HEK293 (cell line): ENCODE data around the gene PTHLH.

Experiments used
- CTCF ChIA-PET: fragments of 350-600 bp; formaldehyde crosslinking; extraction: SDS; loops from one replicate; lab custom pipeline; 2021; ENCODE audit warnings: antibody characterized with exemption; lab: Yijun Ruan, JAX
- POLR2A ChIA-PET: fragments of 300-600 bp; formaldehyde crosslinking; extraction: SDS; loops from one replicate; lab custom pipeline; 2020; ENCODE audit warnings: antibody characterized with exemption, inconsistent platforms; lab: Yijun Ruan, JAX
- H3K27ac ChIP-seq: fragments of 200-500 bp; sonication (Bioruptor generic); 2 replicates; pipeline ENCODE4 v1.5.1; 2014; ENCODE audit warnings: low read depth, low read length, control low read depth, inconsistent platforms; ENCODE audit errors: extremely low read depth
- H3K36me3 ChIP-seq, 2 experiments: fragments of 200-500 bp in 1 of 2; sonication (Bioruptor generic) in 1 of 2; 1 replicate in 1 of 2; 2 replicates in 1 of 2; pipeline ENCODE4 v1.5.1; 2014 to 2017; ENCODE audit warnings: inconsistent platforms in 2 of 2, low read length in 2 of 2; ENCODE audit not compliant: control insufficient read depth in 2 of 2, insufficient read depth in 1 of 2
- H3K4me1 ChIP-seq: fragments of 200-500 bp; sonication (Bioruptor generic); 2 replicates; pipeline ENCODE4 v1.5.1; 2014; ENCODE audit warnings: mild to moderate bottlenecking, low read length, inconsistent platforms; ENCODE audit not compliant: control insufficient read depth, insufficient read depth
- H3K4me3 ChIP-seq: 2 replicates; pipeline ENCODE4 v1.5.1; 2011; ENCODE audit warnings: low read depth, mild to moderate bottlenecking, control low read depth, low read length, moderate library complexity
- H3K9me3 ChIP-seq: fragments of 200-500 bp; sonication (Bioruptor generic); 2 replicates; pipeline ENCODE4 v1.5.1; 2014; ENCODE audit warnings: low read depth, low read length, inconsistent platforms; ENCODE audit not compliant: control insufficient read depth, insufficient read depth
- GLI4 ChIP-seq: fragments of 450-650 bp; formaldehyde crosslinking; IDR thresholded peaks from 2 replicates; pipeline ENCODE4 v1.5.1; 2016; ENCODE audit warnings: missing biosample characterization, missing genetic modification characterization
- GLIS1 ChIP-seq: fragments of 450-650 bp; formaldehyde crosslinking; IDR thresholded peaks from 2 replicates; pipeline ENCODE4 v1.5.1; 2016; ENCODE audit warnings: missing biosample characterization, missing genetic modification characterization
- HOXD13 ChIP-seq: sonication (generic); formaldehyde crosslinking; IDR thresholded peaks from 2 replicates; pipeline ENCODE4 v1.8.0; 2022; ENCODE audit warnings: missing genetic modification reagents, borderline replicate concordance
- PRDM1 ChIP-seq: fragments of 450-650 bp; formaldehyde crosslinking; IDR thresholded peaks from 2 replicates; pipeline ENCODE4; 2016; ENCODE audit warnings: missing biosample characterization, missing genetic modification characterization
- SCRT1 ChIP-seq: fragments of 450-650 bp; formaldehyde crosslinking; IDR thresholded peaks from 2 replicates; pipeline ENCODE4 v1.5.1; 2016; ENCODE audit warnings: missing biosample characterization, missing genetic modification characterization, borderline replicate concordance
- ZBTB21 ChIP-seq: fragments of 450-650 bp; formaldehyde crosslinking; IDR thresholded peaks from 2 replicates; pipeline ENCODE4 v1.5.1; 2017; ENCODE audit warnings: missing biosample characterization, missing genetic modification characterization
- ZNF184 ChIP-seq: fragments of 450-650 bp; IDR thresholded peaks from 2 replicates; pipeline ENCODE4 v1.5.1; 2018; ENCODE audit warnings: missing biosample characterization, mild to moderate bottlenecking, missing genetic modification characterization
- ZNF335 ChIP-seq: fragments of 450-650 bp; formaldehyde crosslinking; conservative IDR thresholded peaks from 2 replicates; pipeline ENCODE4 v1.5.1; 2016; ENCODE audit warnings: missing biosample characterization, missing genetic modification characterization
- ZNF350 ChIP-seq: fragments of 450-650 bp; formaldehyde crosslinking; IDR thresholded peaks from 2 replicates; pipeline ENCODE4 v1.5.0; 2017; ENCODE audit warnings: missing biosample characterization, mild to moderate bottlenecking, missing genetic modification characterization
- ZNF510 ChIP-seq: fragments of 450-650 bp; formaldehyde crosslinking; IDR thresholded peaks from 2 replicates; pipeline ENCODE4 v1.5.1; 2018; ENCODE audit warnings: mild to moderate bottlenecking, missing genetic modification characterization, missing biosample characterization; ENCODE audit not compliant: insufficient replicate concordance
- ZNF560 ChIP-seq: fragments of 450-650 bp; formaldehyde crosslinking; IDR thresholded peaks from 2 replicates; pipeline ENCODE4 v1.5.1; 2017; ENCODE audit warnings: missing biosample characterization, missing genetic modification characterization, borderline replicate concordance
- ZNF571 ChIP-seq: fragments of 450-650 bp; formaldehyde crosslinking; IDR thresholded peaks from 2 replicates; pipeline ENCODE4 v1.5.0; 2017; ENCODE audit warnings: missing biosample characterization, missing genetic modification characterization
- ZNF626 ChIP-seq: fragments of 450-650 bp; sonication (Bioruptor Pico); formaldehyde crosslinking; IDR thresholded peaks from 2 replicates; pipeline ENCODE4 v1.5.1; 2018; ENCODE audit warnings: missing biosample characterization, missing genetic modification characterization, inconsistent platforms
- ZNF629 ChIP-seq: fragments of 450-650 bp; formaldehyde crosslinking; IDR thresholded peaks from 2 replicates; pipeline ENCODE4 v1.5.1; 2017; ENCODE audit warnings: missing biosample characterization, missing genetic modification characterization
- ZNF664 ChIP-seq: fragments of 450-650 bp; formaldehyde crosslinking; IDR thresholded peaks from 2 replicates; pipeline ENCODE4 v1.5.1; 2016; ENCODE audit warnings: missing biosample characterization, missing genetic modification characterization
- ZNF692 ChIP-seq: fragments of 450-650 bp; formaldehyde crosslinking; IDR thresholded peaks from 2 replicates; pipeline ENCODE4 v1.5.1; 2016; ENCODE audit warnings: missing biosample characterization, missing genetic modification characterization
- ZSCAN23 ChIP-seq: fragments of 450-650 bp; formaldehyde crosslinking; IDR thresholded peaks from 2 replicates; pipeline ENCODE4 v1.5.1; 2016; ENCODE audit warnings: missing biosample characterization, missing genetic modification characterization
- ZSCAN4 ChIP-seq: fragments of 450-650 bp; formaldehyde crosslinking; IDR thresholded peaks from 2 replicates; pipeline ENCODE4 v1.5.1; 2017; ENCODE audit warnings: missing biosample characterization, missing genetic modification characterization
- ZXDB ChIP-seq: fragments of 450-650 bp; formaldehyde crosslinking; IDR thresholded peaks from 2 replicates; pipeline ENCODE4 v1.5.1; 2016; ENCODE audit warnings: missing biosample characterization, missing genetic modification characterization
- TF ChIP-seq, protein P1 (sequence below): fragments of 450-650 bp; formaldehyde crosslinking; IDR thresholded peaks from 2 replicates; pipeline ENCODE4 v1.5.1; 2016; ENCODE audit warnings: missing biosample characterization, missing genetic modification characterization
- TF ChIP-seq, protein P2 (sequence below): fragments of 450-650 bp; formaldehyde crosslinking; IDR thresholded peaks from 2 replicates; pipeline ENCODE4 v1.5.1; 2016; ENCODE audit warnings: missing biosample characterization, missing genetic modification characterization, borderline replicate concordance
- TF ChIP-seq, protein P3 (sequence below): fragments of 450-650 bp; formaldehyde crosslinking; IDR thresholded peaks from 2 replicates; pipeline ENCODE4 v1.5.1; 2016; ENCODE audit warnings: missing biosample characterization, missing genetic modification characterization

The PTHLH gene

DNA sequence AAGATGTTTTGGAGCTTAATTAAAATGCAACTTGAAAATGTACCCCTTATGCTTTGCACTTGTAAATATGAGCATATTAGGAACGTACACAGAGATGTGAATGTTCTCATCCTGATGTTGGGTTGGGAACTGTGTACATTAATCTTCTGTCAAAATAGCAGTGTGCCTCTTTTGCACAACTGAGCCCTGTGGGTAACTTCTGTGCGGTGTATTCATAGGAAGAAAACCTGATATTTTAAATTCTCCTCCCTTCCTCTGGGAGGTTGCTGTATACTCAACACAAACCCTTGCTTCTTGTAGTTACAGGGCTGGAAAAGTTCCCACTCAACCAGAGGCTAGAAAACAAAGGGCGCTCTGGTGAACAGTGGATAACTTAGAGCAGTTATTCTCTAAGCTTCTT, 18.7 kb downstream of the PTHLH start (continued):
- TF ChIP-seq ZNF692 (tag by site-specific recombination) (no peak), ZNF335 (no peak), ZBTB21 (tag by site-specific recombination) (no peak), ZXDB (no peak), ZNF560 (tag by site-specific recombination) (no peak), ZSCAN23 (tag by site-specific recombination) (no peak), GLI4 (no peak), GLIS1 (no peak), ZNF664 (tag by site-specific recombination) (no peak)

GRCh38 chr12:27953348-27953747, 19.2 kb downstream of the PTHLH start:
- ChIA-PET CTCF (interaction anchor here (0.7 to 2.2 kb wide), 2 partner anchors 10 to 13 kb away, joined by 3 to 10 read pairs; no protein-coding TSS in a partner anchor), POLR2A (no interaction called here)
- Histone ChIP-seq H3K36me3 (no peaks in the 10 kb centered on the region), H3K27ac (no peak overlapping the region), H3K9me3 (no peaks in the 10 kb centered on the region), H3K4me1 (no peaks in the 10 kb centered on the region), H3K4me3 (no peak overlapping the region)
- TF ChIP-seq, protein P1, sequence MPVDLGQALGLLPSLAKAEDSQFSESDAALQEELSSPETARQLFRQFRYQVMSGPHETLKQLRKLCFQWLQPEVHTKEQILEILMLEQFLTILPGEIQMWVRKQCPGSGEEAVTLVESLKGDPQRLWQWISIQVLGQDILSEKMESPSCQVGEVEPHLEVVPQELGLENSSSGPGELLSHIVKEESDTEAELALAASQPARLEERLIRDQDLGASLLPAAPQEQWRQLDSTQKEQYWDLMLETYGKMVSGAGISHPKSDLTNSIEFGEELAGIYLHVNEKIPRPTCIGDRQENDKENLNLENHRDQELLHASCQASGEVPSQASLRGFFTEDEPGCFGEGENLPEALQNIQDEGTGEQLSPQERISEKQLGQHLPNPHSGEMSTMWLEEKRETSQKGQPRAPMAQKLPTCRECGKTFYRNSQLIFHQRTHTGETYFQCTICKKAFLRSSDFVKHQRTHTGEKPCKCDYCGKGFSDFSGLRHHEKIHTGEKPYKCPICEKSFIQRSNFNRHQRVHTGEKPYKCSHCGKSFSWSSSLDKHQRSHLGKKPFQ (tag by site-specific recombination) = no peak
- no peak for TF ChIP-seq ZNF510
- no peak for TF ChIP-seq HOXD13 (CRISPR knock-in tag)
- TF ChIP-seq ZNF571 (tag by site-specific recombination) = no peak
- no peak for TF ChIP-seq PRDM1
- TF ChIP-seq, protein P2, sequence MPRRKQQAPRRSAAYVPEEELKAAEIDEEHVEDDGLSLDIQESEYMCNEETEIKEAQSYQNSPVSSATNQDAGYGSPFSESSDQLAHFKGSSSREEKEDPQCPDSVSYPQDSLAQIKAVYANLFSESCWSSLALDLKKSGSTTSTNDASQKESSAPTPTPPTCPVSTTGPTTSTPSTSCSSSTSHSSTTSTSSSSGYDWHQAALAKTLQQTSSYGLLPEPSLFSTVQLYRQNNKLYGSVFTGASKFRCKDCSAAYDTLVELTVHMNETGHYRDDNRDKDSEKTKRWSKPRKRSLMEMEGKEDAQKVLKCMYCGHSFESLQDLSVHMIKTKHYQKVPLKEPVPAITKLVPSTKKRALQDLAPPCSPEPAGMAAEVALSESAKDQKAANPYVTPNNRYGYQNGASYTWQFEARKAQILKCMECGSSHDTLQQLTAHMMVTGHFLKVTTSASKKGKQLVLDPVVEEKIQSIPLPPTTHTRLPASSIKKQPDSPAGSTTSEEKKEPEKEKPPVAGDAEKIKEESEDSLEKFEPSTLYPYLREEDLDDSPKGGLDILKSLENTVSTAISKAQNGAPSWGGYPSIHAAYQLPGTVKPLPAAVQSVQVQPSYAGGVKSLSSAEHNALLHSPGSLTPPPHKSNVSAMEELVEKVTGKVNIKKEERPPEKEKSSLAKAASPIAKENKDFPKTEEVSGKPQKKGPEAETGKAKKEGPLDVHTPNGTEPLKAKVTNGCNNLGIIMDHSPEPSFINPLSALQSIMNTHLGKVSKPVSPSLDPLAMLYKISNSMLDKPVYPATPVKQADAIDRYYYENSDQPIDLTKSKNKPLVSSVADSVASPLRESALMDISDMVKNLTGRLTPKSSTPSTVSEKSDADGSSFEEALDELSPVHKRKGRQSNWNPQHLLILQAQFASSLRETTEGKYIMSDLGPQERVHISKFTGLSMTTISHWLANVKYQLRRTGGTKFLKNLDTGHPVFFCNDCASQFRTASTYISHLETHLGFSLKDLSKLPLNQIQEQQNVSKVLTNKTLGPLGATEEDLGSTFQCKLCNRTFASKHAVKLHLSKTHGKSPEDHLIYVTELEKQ = no peak
- no peak for TF ChIP-seq ZNF626
- TF ChIP-seq, protein P3, sequence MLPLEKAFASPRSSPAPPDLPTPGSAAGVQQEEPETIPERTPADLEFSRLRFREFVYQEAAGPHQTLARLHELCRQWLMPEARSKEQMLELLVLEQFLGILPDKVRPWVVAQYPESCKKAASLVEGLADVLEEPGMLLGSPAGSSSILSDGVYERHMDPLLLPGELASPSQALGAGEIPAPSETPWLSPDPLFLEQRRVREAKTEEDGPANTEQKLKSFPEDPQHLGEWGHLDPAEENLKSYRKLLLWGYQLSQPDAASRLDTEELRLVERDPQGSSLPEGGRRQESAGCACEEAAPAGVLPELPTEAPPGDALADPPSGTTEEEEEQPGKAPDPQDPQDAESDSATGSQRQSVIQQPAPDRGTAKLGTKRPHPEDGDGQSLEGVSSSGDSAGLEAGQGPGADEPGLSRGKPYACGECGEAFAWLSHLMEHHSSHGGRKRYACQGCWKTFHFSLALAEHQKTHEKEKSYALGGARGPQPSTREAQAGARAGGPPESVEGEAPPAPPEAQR (tag by site-specific recombination) = no peak
- TF ChIP-seq ZNF350 (tag by site-specific recombination) = no peak
- no peak for TF ChIP-seq SCRT1
- no peak for TF ChIP-seq ZNF629 (tag by site-specific recombination)
- TF ChIP-seq ZSCAN4 = no peak
- TF ChIP-seq ZNF184 (tag by site-specific recombination) = no peak
